DOHH2 (cell line): ENCODE results near the gene AGAP2.

Source experiments
- H3F3A ChIP-seq: fragments of 200-600 bp; sonication (generic), shearing (Covaris generic); 2 replicates; pipeline ENCODE4 v1.6.0; 2016; ENCODE audit warnings: antibody characterized with exemption, mild to moderate bottlenecking; ENCODE audit not compliant: control insufficient read depth, insufficient read depth
- H3K27ac ChIP-seq: fragments of 200-600 bp; sonication (generic); 2 replicates; pipeline ENCODE4 v1.5.1; 2014; ENCODE audit warnings: low read depth, mild to moderate bottlenecking, low read length, moderate library complexity
- H3K27me3 ChIP-seq: fragments of 200-600 bp; sonication (generic); 2 replicates; pipeline ENCODE4 v1.6.1; 2014; ENCODE audit warnings: mild to moderate bottlenecking, low read length, mixed read lengths; ENCODE audit not compliant: control insufficient read depth
- H3K36me3 ChIP-seq: fragments of 200-600 bp; sonication (generic); 2 replicates; pipeline ENCODE4 v1.6.1; 2014; ENCODE audit warnings: mild to moderate bottlenecking, low read length, moderate library complexity, mixed read lengths; ENCODE audit not compliant: control insufficient read depth
- H3K4me1 ChIP-seq: fragments of 200-600 bp; sonication (generic); 2 replicates; pipeline ENCODE4 v1.6.1; 2014; ENCODE audit warnings: mild to moderate bottlenecking, low read length, mixed read lengths; ENCODE audit not compliant: control insufficient read depth
- H3K4me2 ChIP-seq: fragments of 200-600 bp; sonication (generic); 2 replicates; pipeline ENCODE4 v1.6.0; 2014; ENCODE audit warnings: mild to moderate bottlenecking, low read length, moderate library complexity
- H3K4me3 ChIP-seq: fragments of 200-600 bp; sonication (generic); 2 replicates; pipeline ENCODE4 v1.5.1; 2014; ENCODE audit warnings: mild to moderate bottlenecking, low read length, mixed read lengths
- H3K79me2 ChIP-seq: fragments of 200-600 bp; sonication (generic); 2 replicates; pipeline ENCODE4 v1.6.1; 2014; ENCODE audit warnings: mild to moderate bottlenecking, low read length, mixed read lengths; ENCODE audit not compliant: control insufficient read depth
- H3K9me2 ChIP-seq: fragments of 200-600 bp; sonication (generic); replicated peaks from 2 replicates; pipeline ENCODE4 v1.6.1; 2014; ENCODE audit warnings: mild to moderate bottlenecking, low read length, mixed read lengths; ENCODE audit not compliant: control insufficient read depth
- H3K9me3 ChIP-seq: fragments of 200-600 bp; sonication (generic); 2 replicates; pipeline ENCODE4 v1.6.1; 2014; ENCODE audit warnings: antibody characterized with exemption, low read length, mixed read lengths; ENCODE audit not compliant: control insufficient read depth, insufficient read depth
- H4K20me1 ChIP-seq: fragments of 200-600 bp; sonication (generic); 2 replicates; pipeline ENCODE4 v1.6.0; 2014; ENCODE audit warnings: low read depth, mild to moderate bottlenecking, antibody characterized with exemption, low read length, moderate library complexity; ENCODE audit not compliant: control insufficient read depth, insufficient read depth
- EZH2phosphoT487 ChIP-seq: fragments of 200-600 bp; sonication (generic); IDR thresholded peaks from 2 replicates; pipeline ENCODE4 v1.6.1; 2017; ENCODE audit warnings: borderline replicate concordance, mild to moderate bottlenecking, antibody characterized with exemption, low read length, moderate library complexity, mixed read lengths
- TF ChIP-seq, protein P1 (sequence below): fragments of 200-600 bp; sonication (generic); IDR thresholded peaks from one replicate; pipeline ENCODE4 v1.5.1; 2014; ENCODE audit warnings: antibody characterized with exemption, mild to moderate bottlenecking, low read depth, low read length; ENCODE audit not compliant: poor library complexity, severe bottlenecking

AGAP2 gene

DNA sequence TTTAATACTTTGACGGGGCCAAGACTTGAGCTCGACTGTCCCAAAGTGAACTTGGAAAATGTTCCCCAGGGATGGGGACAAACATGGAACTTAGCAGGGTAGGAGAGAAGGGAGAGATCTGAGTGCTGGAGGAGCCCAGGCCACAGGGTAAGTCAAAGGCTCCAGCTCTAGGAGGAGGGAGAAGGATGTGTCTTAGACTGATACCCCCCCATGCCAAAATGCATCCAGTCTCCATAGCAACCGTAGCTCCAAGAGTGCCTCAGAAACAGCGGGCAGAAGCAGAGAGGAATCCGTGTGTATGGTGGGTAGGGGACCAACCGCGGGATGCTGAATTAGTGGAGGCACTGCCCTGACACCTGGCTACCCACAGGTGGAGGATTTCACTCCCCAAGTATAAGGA is 845 bp upstream of the AGAP2 start:
- Histone ChIP-seq H3K79me2 (peaks cover 32% of the 10 kb centered on the region), H3K9me3 (no peaks in the 10 kb centered on the region), H3K27me3 (no peaks in the 10 kb centered on the region), H3K36me3 (peaks cover 3% of the 10 kb centered on the region; the same call in 1 of the 2 replicates), H3K27ac (no peak overlapping the region), H3K9me2 (no peaks in the 10 kb centered on the region), H3K4me2 (peak overlapping the region; percentile 17; the same call in 1 of the 2 replicates), H3K4me3 (no peak overlapping the region), H4K20me1 (no peaks in the 10 kb centered on the region), H3K4me1 (peaks cover 49% of the 10 kb centered on the region), H3F3A (peaks cover 2% of the 10 kb centered on the region; the same call in 1 of the 2 replicates)
- no peak for TF ChIP-seq EZH2phosphoT487
- TF ChIP-seq, protein P1, sequence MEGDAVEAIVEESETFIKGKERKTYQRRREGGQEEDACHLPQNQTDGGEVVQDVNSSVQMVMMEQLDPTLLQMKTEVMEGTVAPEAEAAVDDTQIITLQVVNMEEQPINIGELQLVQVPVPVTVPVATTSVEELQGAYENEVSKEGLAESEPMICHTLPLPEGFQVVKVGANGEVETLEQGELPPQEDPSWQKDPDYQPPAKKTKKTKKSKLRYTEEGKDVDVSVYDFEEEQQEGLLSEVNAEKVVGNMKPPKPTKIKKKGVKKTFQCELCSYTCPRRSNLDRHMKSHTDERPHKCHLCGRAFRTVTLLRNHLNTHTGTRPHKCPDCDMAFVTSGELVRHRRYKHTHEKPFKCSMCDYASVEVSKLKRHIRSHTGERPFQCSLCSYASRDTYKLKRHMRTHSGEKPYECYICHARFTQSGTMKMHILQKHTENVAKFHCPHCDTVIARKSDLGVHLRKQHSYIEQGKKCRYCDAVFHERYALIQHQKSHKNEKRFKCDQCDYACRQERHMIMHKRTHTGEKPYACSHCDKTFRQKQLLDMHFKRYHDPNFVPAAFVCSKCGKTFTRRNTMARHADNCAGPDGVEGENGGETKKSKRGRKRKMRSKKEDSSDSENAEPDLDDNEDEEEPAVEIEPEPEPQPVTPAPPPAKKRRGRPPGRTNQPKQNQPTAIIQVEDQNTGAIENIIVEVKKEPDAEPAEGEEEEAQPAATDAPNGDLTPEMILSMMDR = no peak

DNA sequence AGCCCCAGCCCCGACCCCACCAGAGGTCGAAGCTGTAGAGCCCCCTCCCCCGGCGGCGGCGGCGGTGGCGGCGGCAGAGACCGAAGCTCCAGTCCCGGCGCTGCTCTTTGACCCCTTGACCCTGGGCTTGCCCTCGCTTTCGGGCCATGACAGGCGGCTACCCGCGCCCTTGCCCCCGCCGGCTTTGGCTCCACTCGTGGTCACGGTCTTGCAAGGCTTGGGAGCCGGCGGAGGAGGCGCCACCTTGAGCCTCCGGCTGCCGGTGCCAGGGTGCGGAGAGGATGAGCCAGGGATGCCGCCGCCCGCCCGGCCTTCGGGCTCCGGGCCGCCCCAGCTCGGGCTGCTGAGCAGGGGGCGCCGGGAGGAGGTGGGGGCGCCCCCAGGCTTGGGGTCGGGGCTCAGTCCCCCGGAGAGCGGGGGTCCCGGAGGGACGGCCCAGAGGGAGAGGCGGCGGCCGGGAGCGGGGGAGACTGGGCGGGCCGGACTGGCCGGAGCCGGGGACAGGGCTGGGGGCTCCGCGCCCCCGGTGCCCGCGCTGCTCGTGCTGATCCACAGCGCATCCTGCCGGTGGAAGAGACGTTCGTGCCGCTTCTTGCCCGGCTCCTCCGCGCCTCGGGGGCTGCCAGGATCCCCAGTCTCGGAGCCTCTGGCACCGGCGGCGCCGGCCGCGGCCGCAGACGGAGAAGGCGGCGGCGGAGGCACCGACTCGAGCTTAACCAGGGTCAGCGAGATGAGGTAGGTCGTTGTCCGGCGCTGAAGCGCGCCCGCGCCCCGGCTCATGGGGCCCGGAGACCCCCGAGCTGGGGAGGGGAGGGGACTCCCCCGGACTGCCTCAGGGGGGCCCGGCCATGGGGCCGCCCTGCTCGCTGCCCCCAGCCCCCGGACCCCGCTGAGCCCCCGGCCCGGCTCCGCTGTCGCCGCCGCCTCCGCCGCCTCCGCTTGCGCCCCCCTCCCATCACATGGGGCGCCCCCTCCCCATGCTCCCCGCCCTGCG is 778 bp downstream of the AGAP2 start:
- Histone ChIP-seq H3K4me2 (no peak overlapping the region), H3F3A (no peaks in the 10 kb centered on the region; the same call in 1 of the 2 replicates), H3K9me3 (no peaks in the 10 kb centered on the region), H3K27ac (no peak overlapping the region), H3K9me2 (no peaks in the 10 kb centered on the region), H3K4me3 (no peak overlapping the region), H3K36me3 (peaks cover 17% of the 10 kb centered on the region), H3K79me2 (peaks cover 32% of the 10 kb centered on the region), H3K27me3 (no peaks in the 10 kb centered on the region), H4K20me1 (no peaks in the 10 kb centered on the region), H3K4me1 (peaks cover 32% of the 10 kb centered on the region)
- no peak for TF ChIP-seq EZH2phosphoT487
- TF ChIP-seq, protein P1 = no peak

DNA sequence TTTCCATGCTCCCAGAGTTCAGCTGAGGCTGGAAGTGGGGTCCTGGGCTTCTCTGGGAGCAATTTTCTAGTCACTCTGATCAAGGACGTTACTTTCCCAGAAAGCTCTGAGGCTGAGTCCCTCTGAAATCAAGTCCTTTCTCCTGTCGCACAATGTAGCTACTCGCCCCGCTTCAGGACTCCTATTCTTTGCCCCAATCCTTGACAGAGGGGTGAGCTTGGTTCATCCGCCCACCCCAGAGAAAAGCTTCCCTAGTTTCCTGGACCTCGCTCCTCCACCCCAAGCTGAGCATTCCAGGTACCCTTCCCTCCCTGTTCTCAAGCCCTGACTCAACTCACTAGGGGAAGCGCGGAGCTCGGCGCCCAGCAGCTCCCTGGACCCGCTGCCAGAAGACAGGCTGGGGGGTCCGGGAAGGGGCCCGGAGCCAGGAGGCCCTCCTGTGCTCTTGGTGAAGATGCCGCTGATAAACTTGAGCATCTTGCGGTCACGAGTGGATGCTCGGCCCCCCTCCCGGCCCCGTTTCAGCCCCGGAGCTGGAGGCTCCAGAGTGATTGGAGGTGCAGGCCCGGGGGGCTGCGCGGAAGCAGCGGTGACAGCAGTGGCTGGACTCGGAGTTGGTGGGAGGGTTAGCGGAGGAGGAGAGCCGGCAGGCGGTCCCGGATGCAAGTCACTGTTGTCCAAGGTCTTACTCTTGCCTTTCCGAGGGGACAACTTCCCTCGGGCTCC is 1.6 kb downstream of the AGAP2 start:
- Histone ChIP-seq H3F3A (no peaks in the 10 kb centered on the region; the same call in 1 of the 2 replicates), H3K79me2 (peaks cover 30% of the 10 kb centered on the region), H3K9me3 (no peaks in the 10 kb centered on the region), H3K36me3 (peaks cover 22% of the 10 kb centered on the region), H3K4me2 (no peak overlapping the region), H3K4me1 (peaks cover 24% of the 10 kb centered on the region), H3K4me3 (no peak overlapping the region), H3K27me3 (no peaks in the 10 kb centered on the region), H3K9me2 (no peaks in the 10 kb centered on the region), H3K27ac (no peak overlapping the region), H4K20me1 (no peaks in the 10 kb centered on the region)
- TF ChIP-seq EZH2phosphoT487 = no peak
- TF ChIP-seq, protein P1 = no peak
